Gastrocnemius medialis (tissue), 4 donors: ENCODE results near the gene SLC22A2.

Source experiments
- POLR2A ChIP-seq, 2 donors: fragments of 450-650 bp; IDR thresholded peaks; one replicate each; pipeline ENCODE4 v1.6.1; 2017; ENCODE audit warnings: antibody characterized with exemption in 2 of 2, mild to moderate bottlenecking in 2 of 2, moderate library complexity in 2 of 2
- TF ChIP-seq, protein P1 (sequence below), 5 experiments: fragments of 450-650 bp in 3 of 5; fragments of 200-600 bp in 2 of 5; sonication (generic) in 2 of 5; IDR thresholded peaks in 4 of 5; conservative IDR thresholded peaks in 1 of 5; 1 replicate in 4 of 5; 2 replicates in 1 of 5; pipeline ENCODE4 v1.5.1; 2016 to 2019; ENCODE audit warnings: antibody characterized with exemption in 5 of 5, mild to moderate bottlenecking in 3 of 5, moderate library complexity in 3 of 5

DNA sequence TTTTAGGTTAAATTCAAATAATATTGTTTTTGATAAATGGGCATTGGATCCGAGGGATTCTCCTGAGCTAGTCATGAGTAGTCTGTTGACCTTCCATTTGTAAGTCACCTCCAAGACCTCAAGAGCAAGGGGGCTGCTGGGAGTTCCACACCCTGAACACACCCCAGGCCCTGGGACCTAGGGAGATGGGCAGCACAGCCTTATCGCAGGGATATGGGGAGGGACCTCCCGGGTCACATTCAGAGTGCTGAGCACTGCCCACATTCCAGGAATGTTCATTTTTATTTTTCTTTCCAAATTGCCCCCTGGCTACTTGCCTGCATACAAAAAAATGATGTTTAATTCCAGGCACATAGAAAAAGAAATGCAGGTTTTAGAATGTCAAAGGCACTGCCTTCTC is 55.5 kb downstream of the SLC22A2 start:
- no peak for TF ChIP-seq POLR2A (IDR thresholded peaks at IDR 0.05)
- TF ChIP-seq, protein P1, sequence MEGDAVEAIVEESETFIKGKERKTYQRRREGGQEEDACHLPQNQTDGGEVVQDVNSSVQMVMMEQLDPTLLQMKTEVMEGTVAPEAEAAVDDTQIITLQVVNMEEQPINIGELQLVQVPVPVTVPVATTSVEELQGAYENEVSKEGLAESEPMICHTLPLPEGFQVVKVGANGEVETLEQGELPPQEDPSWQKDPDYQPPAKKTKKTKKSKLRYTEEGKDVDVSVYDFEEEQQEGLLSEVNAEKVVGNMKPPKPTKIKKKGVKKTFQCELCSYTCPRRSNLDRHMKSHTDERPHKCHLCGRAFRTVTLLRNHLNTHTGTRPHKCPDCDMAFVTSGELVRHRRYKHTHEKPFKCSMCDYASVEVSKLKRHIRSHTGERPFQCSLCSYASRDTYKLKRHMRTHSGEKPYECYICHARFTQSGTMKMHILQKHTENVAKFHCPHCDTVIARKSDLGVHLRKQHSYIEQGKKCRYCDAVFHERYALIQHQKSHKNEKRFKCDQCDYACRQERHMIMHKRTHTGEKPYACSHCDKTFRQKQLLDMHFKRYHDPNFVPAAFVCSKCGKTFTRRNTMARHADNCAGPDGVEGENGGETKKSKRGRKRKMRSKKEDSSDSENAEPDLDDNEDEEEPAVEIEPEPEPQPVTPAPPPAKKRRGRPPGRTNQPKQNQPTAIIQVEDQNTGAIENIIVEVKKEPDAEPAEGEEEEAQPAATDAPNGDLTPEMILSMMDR (IDR thresholded peaks at IDR 0.05 in 4 of 5, conservative IDR thresholded peaks at IDR 0.05 in 1 of 5), result no peak
